CD4-positive, alpha-beta T cell treated with Interleukin-6 at 100 ng/mL for 8 hours (primary cell): ENCODE data around the gene GPC2.

Experiments
- DNase-seq: peaks from one replicate; pipeline ENCODE4 v3.0.0-alpha.2; 2020; ENCODE audit warnings: mixed read lengths, low spot score

Gene GPC2

GRCh38 chr7:100167912-100168323, 9.3 kb downstream of the GPC2 start:
- DNase-seq: no peak

GRCh38 chr7:100166970-100167911, 9.9 kb downstream of the GPC2 start:
- DNase-seq: no peak

- peak; percentile 66 for DNase-seq
Measured at GRCh38 chr7:100166317-100166940, 10.8 kb downstream of the GPC2 start.

- no peak for DNase-seq
Measured at GRCh38 chr7:100163871-100164270, 13.3 kb downstream of the GPC2 start.

- peak; percentile 25 for DNase-seq
Measured at GRCh38 chr7:100163006-100163531, 14.1 kb downstream of the GPC2 start.

- DNase-seq: no peak
Measured at GRCh38 chr7:100160067-100160466, 17.1 kb downstream of the GPC2 start.

- no peak for DNase-seq
Measured at GRCh38 chr7:100159099-100159623, 18.0 kb downstream of the GPC2 start.

- peak; percentile 89 for DNase-seq
Measured at GRCh38 chr7:100158229-100159098, 18.7 kb downstream of the GPC2 start, which contains the start of gene TRAPPC14. Gene TRAPPC14, minus strand, starts transcription at chr7:100158723. Its CDS starts 224 bp downstream, at chr7:100158499.

GRCh38 chr7:100157334-100158228, 19.6 kb downstream of the GPC2 start:
- no peak for DNase-seq

GRCh38 chr7:100157069-100157333, 20.2 kb downstream of the GPC2 start:
- no peak for DNase-seq

- no peak for DNase-seq
Measured at GRCh38 chr7:100156331-100157068, 20.7 kb downstream of the GPC2 start.

- no peak for DNase-seq
Measured at GRCh38 chr7:100155553-100156317, 21.4 kb downstream of the GPC2 start.

GRCh38 chr7:100154651-100155491, 22.3 kb downstream of the GPC2 start:
- no peak for DNase-seq

GRCh38 chr7:100153708-100154535, 23.3 kb downstream of the GPC2 start:
- no peak for DNase-seq

- no peak for DNase-seq
Measured at GRCh38 chr7:100152937-100153666, 24.1 kb downstream of the GPC2 start.

- no peak for DNase-seq
Measured at GRCh38 chr7:100152404-100152803, 24.8 kb downstream of the GPC2 start.
